GM11168 (cell line): ENCODE measurements around the gene NDUFA11.

Source experiments
- in situ Hi-C: fragments of 300-500 bp; cut with MboI; formaldehyde crosslinking; loops from one replicate; pipeline ENCODE4 v1.12.0; 2022; ENCODE audit warnings: low sequenced_read_pairs; ENCODE audit not compliant: unreplicated experiment

The NDUFA11 gene

DNA sequence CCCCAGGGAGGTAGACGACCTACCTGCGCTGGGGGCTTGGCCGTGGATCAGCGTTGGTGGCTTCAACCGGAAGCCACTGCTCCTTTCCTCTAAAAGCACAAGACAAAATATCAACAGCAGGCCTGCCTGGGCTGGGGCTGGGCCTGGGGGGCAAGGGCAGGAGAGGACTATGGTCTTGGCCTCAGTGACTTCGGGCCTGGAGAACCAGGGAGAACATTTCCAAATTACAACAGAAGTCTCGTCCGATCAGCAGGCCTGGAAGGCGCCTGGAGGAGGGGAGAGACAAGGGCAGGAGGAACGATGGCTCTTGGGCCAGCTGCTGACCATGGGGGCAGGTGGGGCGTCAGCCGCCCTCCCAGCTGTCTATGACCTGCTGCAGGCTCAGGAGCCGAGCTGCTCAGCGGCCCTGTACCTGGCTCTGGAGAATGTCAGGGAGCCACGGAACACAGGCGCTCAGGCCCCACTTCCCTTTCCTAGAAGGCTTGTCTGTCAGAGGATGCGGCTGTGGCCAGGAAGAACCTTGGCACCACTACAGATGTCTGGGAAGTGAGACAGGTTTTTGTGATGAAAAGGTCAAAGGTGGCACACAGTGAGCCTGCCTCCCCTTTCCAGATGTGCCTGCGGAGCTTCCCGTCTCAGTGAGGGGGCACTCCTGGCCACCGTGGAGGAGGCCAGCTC lies 29.9 kb upstream of the NDUFA11 start:
- in situ Hi-C loops: no loop called here

DNA sequence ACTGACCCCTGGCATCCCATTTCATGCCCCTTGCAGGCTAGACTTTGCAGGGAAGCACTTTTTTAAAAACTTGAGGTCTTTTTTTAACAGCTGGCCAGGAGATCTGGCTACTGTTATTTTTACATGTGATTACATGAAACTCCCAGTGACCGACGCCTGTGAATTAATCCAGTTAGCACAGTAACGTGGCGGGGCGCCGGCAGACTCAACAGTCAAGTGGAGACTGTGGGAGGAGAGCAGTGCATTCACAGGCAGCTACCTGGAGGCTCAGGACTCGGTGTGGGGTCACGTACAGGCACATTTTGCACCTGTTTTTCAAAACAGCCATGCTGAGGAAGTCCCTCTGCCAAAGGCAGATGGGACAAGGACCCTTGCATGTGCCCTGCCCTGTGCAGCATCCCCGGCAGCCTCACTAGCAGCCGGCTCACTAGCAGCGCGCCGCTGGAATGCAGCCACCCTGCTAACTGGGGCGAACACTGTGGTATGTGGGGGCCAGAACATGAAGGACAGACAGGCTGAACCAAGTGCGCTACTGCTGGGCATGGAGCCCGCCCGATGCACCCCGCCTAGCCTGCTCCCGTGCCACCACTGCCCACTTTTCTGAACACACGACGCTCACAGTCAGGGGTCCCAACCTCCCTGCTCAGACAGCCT lies 29.1 kb upstream of the NDUFA11 start:
- in situ Hi-C loops: no loop called here

- in situ Hi-C loops: no loop called here
Measured at GRCh38 chr19:5932146-5932545, 28.6 kb upstream of the NDUFA11 start.

DNA sequence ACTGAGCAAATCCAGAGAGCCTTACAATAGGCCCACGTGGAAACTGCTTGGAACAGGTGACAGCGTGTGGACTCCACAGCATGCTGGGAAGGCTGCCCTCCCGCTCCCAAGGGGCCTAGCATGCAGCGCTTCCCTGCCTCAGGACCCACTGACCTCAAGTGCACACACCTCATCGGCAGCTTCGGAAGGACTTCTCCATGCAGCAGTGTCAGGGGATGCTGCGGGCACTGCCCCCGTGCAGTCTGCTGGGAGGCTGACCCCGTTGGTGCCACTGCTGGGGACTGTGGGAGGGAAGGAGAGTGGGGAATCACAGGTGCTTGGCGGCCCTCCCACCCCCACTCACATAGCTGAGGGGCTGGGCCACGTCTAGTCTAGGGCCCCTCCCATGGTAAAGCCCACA lies 27.7 kb upstream of the NDUFA11 start:
- in situ Hi-C loops: no loop called here

- in situ Hi-C loops: no loop called here
Measured at GRCh38 chr19:5929625-5930024, 26.0 kb upstream of the NDUFA11 start.

DNA sequence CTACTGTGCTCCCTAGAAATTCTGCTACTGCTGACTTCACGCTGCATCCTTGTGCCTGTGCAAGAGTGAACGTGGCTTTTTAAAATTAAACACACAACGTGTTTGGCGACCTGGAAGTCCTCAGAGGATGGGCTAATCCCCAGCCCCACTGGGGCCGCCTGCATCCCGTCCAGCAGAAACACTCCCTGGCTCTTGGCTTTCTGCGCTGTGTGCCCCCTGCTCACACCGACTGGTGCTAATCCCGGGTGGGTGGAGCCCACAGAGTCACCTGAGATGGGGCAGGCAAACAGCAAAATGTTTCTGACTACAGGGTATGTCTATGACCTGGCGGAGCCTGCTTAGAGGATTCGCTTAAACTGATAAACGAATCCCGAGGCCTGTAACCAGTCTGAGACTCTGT lies 25.6 kb upstream of the NDUFA11 start:
- in situ Hi-C loops: no loop called here

DNA sequence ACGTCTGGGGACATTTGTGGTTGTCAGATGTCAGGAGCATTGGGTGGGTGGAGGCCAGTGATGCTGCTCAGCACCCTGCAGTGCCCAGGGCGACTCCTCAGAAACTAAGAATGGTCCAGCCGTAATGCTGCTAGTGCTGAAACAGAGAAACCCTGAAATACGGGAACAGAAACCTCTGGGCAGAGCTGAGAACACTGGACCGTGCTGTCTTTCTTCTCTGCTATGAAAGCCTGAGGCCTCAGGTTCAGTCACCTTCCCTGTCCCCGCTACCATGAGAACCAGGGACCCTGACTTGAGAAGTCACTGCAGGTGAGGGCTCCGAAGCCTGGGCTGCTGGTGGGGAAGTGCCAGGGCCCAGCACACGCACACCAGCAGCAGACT lies 23.8 kb upstream of the NDUFA11 start:
- in situ Hi-C loops: no loop called here

DNA sequence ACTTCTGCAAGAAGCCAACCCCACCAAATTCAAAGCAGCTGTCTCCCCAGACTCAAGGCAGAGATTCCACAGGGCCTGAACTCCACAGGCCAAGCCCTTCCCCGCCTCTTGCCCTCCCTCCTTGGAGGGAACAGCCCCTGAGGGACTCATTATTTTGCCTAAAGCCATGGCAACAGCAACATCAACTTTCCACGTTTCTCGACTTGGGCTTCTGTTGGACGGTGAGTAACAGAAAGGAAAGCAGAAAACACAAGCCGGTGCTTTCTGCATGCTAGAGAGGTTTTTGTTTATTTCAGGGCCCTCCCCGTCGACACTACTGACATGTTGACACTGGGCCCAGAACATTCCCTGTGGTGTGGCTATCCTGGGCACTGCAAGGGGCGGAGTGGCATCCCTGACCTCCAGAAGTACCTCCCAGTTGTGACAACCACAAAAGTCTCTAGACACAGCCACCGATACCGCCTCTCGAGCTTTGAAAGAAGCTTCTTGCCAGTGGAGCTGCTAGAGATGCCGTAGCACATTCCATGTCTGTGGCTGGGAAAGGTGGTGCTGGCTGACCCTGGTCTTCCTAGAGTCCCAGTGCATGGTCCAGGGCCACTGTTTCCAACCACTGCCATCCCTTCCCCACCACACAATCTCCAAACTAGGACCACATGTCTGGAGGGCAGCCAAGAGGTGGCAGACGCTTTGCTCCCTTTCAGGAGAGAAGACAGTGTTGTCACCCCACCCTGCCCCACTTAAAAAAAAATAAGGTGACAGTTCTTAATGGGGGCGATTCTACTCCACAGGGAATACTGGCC lies 23.3 kb upstream of the NDUFA11 start:
- in situ Hi-C loops: no loop called here

GRCh38 chr19:5925830-5926427 lies 22.3 kb upstream of the NDUFA11 start:
- in situ Hi-C loops: no loop called here

DNA sequence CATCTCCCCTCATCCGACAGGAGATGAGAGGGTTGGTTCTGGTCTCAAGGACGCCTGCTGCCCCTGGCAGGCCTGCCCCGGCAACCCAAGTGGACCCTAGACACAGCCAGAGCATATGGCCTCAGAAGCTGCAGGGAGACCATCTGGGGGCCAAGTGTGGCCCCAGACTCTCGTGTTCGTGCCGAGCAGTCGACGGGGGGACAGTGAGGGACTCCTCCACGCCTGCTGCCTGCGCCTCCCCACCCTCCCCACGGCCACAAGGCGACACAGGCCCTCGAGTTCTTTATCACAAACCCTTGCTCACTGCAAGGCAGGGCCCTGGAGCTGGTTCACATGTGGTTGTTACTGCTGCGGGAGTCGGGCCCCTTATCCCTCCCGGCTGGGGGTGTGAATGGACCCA lies 19.8 kb upstream of the NDUFA11 start:
- in situ Hi-C loops: no loop called here

DNA sequence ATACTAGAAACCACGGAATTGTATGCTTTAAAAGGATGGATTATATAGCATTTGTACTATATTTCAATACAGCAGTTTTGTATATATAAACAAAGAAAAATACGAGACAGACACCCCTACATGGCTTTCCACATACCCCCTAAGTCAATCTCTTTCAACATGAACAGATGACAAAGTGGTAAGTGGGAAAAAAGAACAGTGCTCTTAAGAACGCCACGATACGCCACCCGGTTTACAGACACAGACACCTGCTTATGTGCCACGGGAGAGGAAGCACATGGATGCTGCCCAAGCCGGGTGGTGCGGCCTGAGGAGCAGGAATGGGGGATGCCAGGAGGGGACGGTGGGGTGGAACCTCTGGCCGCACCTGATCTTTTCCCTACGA lies 18.6 kb upstream of the NDUFA11 start:
- in situ Hi-C loops: no loop called here

GRCh38 chr19:5921516-5922160 lies 18.0 kb upstream of the NDUFA11 start:
- in situ Hi-C loops: no loop called here

DNA sequence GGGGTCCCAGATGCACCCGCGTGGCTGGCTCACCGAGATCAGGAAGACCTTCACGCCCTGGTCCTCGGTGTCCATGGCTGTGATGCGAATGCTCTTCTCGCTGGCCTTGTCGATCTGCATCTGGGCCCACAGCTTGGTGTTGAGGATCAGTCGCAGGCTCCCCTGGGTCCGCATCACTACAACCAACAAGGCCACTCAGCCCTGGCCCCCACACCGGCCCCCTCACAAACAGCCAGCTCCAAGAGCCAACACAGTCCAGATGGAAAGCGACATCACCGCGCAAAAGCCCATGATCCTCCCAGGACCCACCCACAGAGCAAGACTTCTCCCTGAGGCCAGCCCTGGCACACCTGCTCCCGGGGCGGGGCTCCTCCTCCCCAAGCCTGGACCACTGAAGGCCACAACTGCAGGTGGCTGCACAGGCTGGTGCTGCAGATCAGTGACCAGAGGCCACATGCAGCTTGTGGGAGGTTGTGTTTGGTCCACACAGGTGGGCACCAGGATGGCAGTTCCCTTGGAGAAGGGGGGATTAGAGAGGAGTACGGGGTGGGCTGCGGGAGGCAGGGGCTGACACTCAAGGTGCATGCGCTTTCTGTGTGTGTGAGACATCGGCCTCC lies 15.0 kb upstream of the NDUFA11 start:
- in situ Hi-C loops: no loop called here

- in situ Hi-C loops: no loop called here
Measured at GRCh38 chr19:5917431-5918107, 14.0 kb upstream of the NDUFA11 start.

- in situ Hi-C loops: no loop called here
Measured at GRCh38 chr19:5916181-5916708, 12.7 kb upstream of the NDUFA11 start.

- in situ Hi-C loops: no loop called here
Measured at GRCh38 chr19:5915782-5916165, 12.2 kb upstream of the NDUFA11 start.

DNA sequence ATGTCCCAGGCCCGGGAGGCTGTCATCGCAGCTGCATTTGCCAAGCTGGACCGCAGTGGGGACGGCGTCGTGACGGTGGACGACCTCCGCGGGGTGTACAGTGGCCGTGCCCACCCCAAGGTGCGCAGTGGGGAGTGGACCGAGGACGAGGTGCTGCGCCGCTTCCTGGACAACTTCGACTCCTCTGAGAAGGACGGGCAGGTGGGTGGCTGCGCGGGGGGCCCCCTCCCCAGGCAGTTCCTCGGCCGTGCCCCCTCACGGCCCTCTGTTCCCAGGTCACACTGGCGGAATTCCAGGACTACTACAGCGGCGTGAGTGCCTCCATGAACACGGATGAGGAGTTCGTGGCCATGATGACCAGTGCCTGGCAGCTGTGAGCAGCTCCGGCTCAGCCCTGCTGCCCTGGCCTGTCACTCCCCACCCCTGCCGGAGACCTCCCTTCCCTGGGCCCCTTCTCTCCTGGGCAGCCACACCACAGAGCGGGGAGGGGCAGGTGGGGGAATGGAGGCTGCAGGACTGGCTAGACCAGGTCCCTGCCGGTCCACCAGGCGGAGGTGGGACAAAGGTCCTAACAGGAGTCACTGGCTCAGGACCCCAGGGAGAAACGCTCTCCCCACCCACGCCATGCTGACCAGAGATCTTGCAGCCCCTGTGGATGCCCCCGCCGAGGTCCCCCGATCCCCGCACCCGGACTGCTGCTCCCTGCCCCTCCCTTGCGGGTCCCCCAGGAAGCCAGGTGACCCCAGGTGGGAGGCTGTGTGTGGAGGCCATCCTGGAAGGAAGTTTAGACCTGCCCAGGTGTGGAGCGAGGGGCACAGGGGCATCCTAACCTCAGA lies 11.6 kb upstream of the NDUFA11 start:
- in situ Hi-C loops: no loop called here

DNA sequence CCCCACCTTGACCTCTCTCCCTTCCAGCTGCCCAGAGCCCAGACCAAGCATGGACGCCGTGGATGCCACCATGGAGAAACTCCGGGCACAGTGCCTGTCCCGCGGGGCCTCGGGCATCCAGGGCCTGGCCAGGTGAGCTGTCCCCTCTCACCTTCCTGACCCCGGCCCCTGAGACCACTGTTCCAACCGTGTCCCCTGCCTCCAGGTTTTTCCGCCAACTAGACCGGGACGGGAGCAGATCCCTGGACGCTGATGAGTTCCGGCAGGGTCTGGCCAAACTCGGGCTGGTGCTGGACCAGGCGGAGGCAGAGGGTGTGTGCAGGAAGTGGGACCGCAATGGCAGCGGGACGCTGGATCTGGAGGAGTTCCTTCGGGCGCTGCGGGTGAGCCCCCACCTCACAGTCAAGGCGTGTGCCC lies 10.8 kb upstream of the NDUFA11 start:
- in situ Hi-C loops: no loop called here
